Testis (tissue), 3 donors: ENCODE results near the gene PDE4B. TPM values are rescaled to one million over a fixed set of nuclear protein-coding genes. Genes with fewer than 3 reads are reported as not detected.

Experiments used
- DNase-seq: peaks from one replicate; pipeline ENCODE4 v3.0.0-alpha.2; 2019
- H3K27ac ChIP-seq, 2 donors: fragments of 200-600 bp; sonication (generic); one replicate each; pipeline ENCODE4 v1.5.1; 2019
- H3K27me3 ChIP-seq: fragments of 200-600 bp; sonication (generic); one replicate; pipeline ENCODE4 v1.5.1; 2019
- H3K36me3 ChIP-seq: fragments of 200-600 bp; sonication (generic); one replicate; pipeline ENCODE4 v1.5.1; 2017; ENCODE audit warnings: low read depth; ENCODE audit errors: missing control alignments
- H3K4me1 ChIP-seq: fragments of 200-600 bp; sonication (generic); one replicate; pipeline ENCODE4 v1.5.1; 2019
- H3K4me3 ChIP-seq, 2 donors: fragments of 200-600 bp; sonication (generic); one replicate each; pipeline ENCODE4 v1.5.1; 2017 to 2019
- H3K9me3 ChIP-seq: fragments of 200-600 bp; sonication (generic); one replicate; pipeline ENCODE4 v1.5.1; 2017
- POLR2A ChIP-seq: fragments of 450-650 bp; IDR thresholded peaks from one replicate; pipeline ENCODE4 v1.6.1; 2017; ENCODE audit warnings: antibody characterized with exemption, mild to moderate bottlenecking, moderate library complexity
- WGBS, 2 donors: methylation state at CpG; one replicate each; pipeline ENCODE4 v1.1.5; 2018; 5-methylcytosine and 5-hydroxymethylcytosine counted together
- intact Hi-C: fragments of 100-400 bp; cut with DNase I; formaldehyde crosslinking; loops from one replicate; pipeline ENCODE4 v1.15.1; 2023; ENCODE audit warnings: low total_unique reads
- polyA plus RNA-seq: library from polyadenylated mRNA; stranded (reverse); fragments of 350-450 nt; fragmentation: Illumina TruSeq; extraction: RNeasy Lipid Tissue Mini Kit (QIAGEN cat#74804); gene quantifications from one replicate; pipeline ENCODE4 v1.2.3, GENCODE V29; 2014; ENCODE audit warnings: low read depth, low replicate concordance; ENCODE audit not compliant: insufficient read depth
- total RNA-seq, 2 donors: library from RNA; depleted of rRNA; stranded (reverse); fragments of >200 nt; gene quantifications; one replicate each; pipeline ENCODE4 v1.2.3, GENCODE V29; 2016
- TF ChIP-seq, protein P1 (sequence below), 3 experiments: fragments of 450-650 bp in 2 of 3; fragments of 200-600 bp in 1 of 3; sonication (generic) in 1 of 3; IDR thresholded peaks; one replicate each; pipeline ENCODE4 v1.5.1; 2016 to 2019; ENCODE audit warnings: antibody characterized with exemption in 3 of 3, mild to moderate bottlenecking in 2 of 3, moderate library complexity in 1 of 3

PDE4B gene
- total and polyA plus RNA-seq, 3 donors from 2014 or later, result 11.5 to 16.1 (median 12.4) TPM

GRCh38 chr1:66083003-66083402 lies 290.3 kb downstream of the PDE4B start:
- intact Hi-C loops, result no loop called here
- Histone ChIP-seq H3K4me3 (no peak overlapping the region), H3K27me3 (no peaks in the 10 kb centered on the region), H3K36me3 (no peaks in the 10 kb centered on the region), H3K4me1 (no peaks in the 10 kb centered on the region), H3K27ac (no peak overlapping the region), H3K9me3 (no peaks in the 10 kb centered on the region)
- no peak for DNase-seq
- WGBS, 2 donors, result 55 to 58% methylated on average over 3 of the region's 3 CpGs
- TF ChIP-seq, protein P1, sequence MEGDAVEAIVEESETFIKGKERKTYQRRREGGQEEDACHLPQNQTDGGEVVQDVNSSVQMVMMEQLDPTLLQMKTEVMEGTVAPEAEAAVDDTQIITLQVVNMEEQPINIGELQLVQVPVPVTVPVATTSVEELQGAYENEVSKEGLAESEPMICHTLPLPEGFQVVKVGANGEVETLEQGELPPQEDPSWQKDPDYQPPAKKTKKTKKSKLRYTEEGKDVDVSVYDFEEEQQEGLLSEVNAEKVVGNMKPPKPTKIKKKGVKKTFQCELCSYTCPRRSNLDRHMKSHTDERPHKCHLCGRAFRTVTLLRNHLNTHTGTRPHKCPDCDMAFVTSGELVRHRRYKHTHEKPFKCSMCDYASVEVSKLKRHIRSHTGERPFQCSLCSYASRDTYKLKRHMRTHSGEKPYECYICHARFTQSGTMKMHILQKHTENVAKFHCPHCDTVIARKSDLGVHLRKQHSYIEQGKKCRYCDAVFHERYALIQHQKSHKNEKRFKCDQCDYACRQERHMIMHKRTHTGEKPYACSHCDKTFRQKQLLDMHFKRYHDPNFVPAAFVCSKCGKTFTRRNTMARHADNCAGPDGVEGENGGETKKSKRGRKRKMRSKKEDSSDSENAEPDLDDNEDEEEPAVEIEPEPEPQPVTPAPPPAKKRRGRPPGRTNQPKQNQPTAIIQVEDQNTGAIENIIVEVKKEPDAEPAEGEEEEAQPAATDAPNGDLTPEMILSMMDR (IDR thresholded peaks at IDR 0.05), result no peak
- no peak for TF ChIP-seq POLR2A

DNA sequence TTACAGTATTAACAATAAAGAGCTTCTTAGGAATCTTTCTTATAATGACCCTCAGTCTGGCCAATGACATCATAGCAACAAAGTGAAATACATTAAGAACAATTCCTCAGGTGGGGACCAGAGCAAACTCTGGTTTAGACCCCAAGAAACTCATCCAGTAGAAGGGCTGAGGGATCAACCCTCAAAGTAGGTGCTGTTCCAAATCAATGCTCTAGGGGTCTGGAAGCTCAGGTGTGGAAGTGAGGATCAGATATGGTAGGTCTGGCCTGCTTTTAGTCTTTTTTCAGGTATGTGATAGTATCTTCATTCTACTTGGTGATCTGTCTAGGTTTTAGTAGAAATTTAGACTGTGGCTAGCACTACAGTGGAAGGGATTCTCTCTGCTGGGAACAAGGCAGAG lies 291.7 kb downstream of the PDE4B start:
- Histone ChIP-seq H3K4me1 (no peaks in the 10 kb centered on the region), H3K4me3 (no peak overlapping the region), H3K9me3 (no peaks in the 10 kb centered on the region), H3K36me3 (no peaks in the 10 kb centered on the region), H3K27me3 (no peaks in the 10 kb centered on the region), H3K27ac (no peak overlapping the region)
- TF ChIP-seq, protein P1 (IDR thresholded peaks at IDR 0.05), result no peak
- TF ChIP-seq POLR2A, result no peak
- intact Hi-C loops, result no loop called here
- no peak for DNase-seq

DNA sequence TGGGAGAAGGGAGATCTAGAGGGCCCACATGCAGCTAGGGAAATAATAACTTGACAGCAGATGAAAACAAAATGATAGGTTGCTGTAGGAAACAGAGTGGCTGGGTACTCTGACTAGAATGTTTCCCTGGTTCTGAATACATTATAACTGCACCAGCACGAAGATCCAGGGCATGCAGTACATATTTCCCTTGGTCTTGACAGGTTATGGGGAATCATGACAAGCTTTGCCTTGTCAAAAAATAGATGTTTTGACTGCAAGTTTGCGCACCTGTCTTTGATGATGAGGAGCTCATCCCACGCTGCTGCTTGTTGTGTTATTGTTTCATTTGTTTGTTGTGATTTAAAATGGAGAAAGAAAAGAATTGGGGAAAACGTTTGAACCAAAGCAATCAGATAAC lies 292.9 kb downstream of the PDE4B start:
- intact Hi-C loops, result no loop called here
- TF ChIP-seq, protein P1 (IDR thresholded peaks at IDR 0.05), result no peak
- no peak for TF ChIP-seq POLR2A
- Histone ChIP-seq H3K9me3 (no peaks in the 10 kb centered on the region), H3K4me3 (no peak overlapping the region), H3K27me3 (no peaks in the 10 kb centered on the region), H3K27ac (no peak overlapping the region), H3K4me1 (no peaks in the 10 kb centered on the region), H3K36me3 (no peaks in the 10 kb centered on the region)
- DNase-seq, result no peak
- 72 to 76% methylated on average over 4 of the region's 4 CpGs for WGBS, 2 donors

GRCh38 chr1:66088787-66089186 lies 296.1 kb downstream of the PDE4B start:
- Histone ChIP-seq H3K27ac (no peak overlapping the region), H3K4me1 (no peaks in the 10 kb centered on the region), H3K9me3 (no peaks in the 10 kb centered on the region), H3K36me3 (no peaks in the 10 kb centered on the region), H3K27me3 (no peaks in the 10 kb centered on the region), H3K4me3 (no peak overlapping the region)
- no peak for TF ChIP-seq POLR2A
- TF ChIP-seq, protein P1 (IDR thresholded peaks at IDR 0.05), result no peak
- no peak for DNase-seq
- intact Hi-C loops, result no loop called here
- WGBS, 2 donors, result 76 to 79% methylated on average over 3 of the region's 3 CpGs

GRCh38 chr1:66090859-66091457 lies 298.3 kb downstream of the PDE4B start:
- WGBS, 2 donors, result 70 to 84% methylated on average over 7 of the region's 7 CpGs
- H3K4me3 ChIP-seq, result no peak overlapping the region
- no peaks in the 10 kb centered on the region for H3K36me3 ChIP-seq
- TF ChIP-seq, protein P1 (IDR thresholded peaks at IDR 0.05), result no peak
- no peak for TF ChIP-seq POLR2A
- no peaks in the 10 kb centered on the region for H3K27me3 ChIP-seq
- H3K9me3 ChIP-seq, result no peaks in the 10 kb centered on the region
- H3K27ac ChIP-seq, result no peak overlapping the region
- DNase-seq, result no peak
- intact Hi-C loops, result no loop called here
- no peaks in the 10 kb centered on the region for H3K4me1 ChIP-seq
